22Rv1 (cell line): ENCODE results near the gene PREP.

Source experiments
- H3K27ac ChIP-seq: fragments of 450-650 bp; 2 replicates; pipeline ENCODE4 v1.5.1; 2017
- ZFX ChIP-seq: fragments of 450-650 bp; IDR thresholded peaks from 2 replicates; pipeline ENCODE4 v1.6.1; 2017; ENCODE audit warnings: antibody characterized with exemption, borderline replicate concordance
- TF ChIP-seq, protein P1 (sequence below): fragments of 450-650 bp; IDR thresholded peaks from 2 replicates; pipeline ENCODE4 v1.5.1; 2017; ENCODE audit warnings: mild to moderate bottlenecking

The PREP gene

DNA sequence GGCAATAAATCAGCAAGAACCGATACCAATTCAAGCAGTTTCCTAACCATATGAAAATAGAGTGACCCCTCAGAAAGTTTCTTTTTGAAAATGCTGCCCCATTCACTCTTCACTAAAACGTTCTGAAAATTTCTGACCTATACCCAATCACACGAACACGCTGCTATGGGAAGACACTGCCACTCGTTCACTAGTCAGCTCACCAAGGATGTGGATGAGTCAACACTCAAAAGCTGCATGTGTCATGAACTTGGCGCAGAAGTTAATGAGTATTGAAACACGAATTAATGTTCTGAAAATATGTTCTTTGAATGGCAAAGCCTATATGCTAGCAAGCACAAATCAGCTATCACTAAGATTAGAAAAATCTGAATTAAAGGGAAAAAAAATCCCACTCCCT, 84.2 kb downstream of the PREP start:
- TF ChIP-seq ZFX: no peak
- TF ChIP-seq, protein P1, sequence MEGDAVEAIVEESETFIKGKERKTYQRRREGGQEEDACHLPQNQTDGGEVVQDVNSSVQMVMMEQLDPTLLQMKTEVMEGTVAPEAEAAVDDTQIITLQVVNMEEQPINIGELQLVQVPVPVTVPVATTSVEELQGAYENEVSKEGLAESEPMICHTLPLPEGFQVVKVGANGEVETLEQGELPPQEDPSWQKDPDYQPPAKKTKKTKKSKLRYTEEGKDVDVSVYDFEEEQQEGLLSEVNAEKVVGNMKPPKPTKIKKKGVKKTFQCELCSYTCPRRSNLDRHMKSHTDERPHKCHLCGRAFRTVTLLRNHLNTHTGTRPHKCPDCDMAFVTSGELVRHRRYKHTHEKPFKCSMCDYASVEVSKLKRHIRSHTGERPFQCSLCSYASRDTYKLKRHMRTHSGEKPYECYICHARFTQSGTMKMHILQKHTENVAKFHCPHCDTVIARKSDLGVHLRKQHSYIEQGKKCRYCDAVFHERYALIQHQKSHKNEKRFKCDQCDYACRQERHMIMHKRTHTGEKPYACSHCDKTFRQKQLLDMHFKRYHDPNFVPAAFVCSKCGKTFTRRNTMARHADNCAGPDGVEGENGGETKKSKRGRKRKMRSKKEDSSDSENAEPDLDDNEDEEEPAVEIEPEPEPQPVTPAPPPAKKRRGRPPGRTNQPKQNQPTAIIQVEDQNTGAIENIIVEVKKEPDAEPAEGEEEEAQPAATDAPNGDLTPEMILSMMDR: no peak
- H3K27ac ChIP-seq: no peak overlapping the region

DNA sequence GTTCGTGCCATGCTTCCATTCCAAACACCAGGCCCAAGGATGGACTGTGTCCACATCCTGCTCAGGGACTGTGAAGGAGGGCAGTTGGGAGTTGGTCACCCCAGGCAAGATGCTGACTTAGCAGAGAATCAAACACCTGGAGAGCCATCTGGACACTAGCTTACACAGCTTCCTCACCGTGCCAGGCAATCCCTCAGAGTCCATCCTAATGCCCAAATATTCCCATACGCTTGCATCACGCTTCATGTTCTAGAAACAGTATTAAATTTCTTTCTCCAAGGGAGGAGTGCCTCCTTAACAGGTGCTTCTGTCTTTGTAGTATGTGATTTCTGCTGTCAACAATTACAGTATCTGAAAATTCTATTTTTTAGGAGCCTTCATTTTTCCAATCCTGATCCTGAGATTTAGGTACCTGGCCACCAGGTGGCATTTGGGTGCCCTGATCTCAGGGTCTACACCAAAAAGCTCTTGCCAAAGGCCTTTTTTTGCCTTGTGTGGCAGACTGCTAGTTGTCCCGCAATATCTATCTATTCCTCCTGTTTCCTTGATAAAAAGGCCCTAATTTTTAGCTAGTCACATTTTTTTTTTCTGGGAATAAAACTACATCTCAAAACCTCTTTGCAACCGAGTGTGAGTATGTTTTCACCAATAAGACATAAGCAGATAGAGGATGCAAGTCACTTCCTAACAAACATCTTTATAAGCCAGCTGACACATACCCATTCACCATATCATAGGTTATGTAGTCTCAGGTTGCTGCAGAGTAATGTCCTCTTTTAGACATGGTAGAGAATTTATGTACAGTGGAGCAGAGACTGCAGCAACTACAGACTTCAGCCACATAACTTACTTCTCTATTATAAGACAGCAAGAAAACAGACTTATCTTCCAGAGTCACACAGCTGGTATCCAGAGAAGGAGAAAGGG, 85.0 kb downstream of the PREP start:
- no peak overlapping the region for H3K27ac ChIP-seq
- TF ChIP-seq, protein P1: peak; percentile 73
- TF ChIP-seq ZFX: no peak

DNA sequence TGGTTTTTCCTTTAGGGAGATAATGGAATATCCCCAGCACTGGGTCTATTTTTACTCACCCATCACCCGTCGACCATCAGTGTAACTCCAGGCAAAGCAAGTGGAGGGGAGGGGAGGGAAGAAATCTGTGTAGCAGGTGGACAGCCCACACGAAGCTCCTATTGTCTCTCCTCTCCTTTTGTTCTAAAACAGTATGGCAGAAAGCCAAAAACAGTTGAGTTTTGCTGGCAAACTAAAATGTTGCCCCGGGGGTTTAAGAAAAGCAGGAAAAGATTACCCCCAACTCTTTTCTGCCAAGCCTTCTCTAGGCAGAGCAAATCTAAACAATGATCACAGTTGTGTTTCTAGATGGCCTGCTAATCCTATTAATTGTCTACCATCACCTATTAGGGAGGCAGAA, 89.7 kb downstream of the PREP start:
- H3K27ac ChIP-seq: no peak overlapping the region
- TF ChIP-seq, protein P1: no peak
- no peak for TF ChIP-seq ZFX

DNA sequence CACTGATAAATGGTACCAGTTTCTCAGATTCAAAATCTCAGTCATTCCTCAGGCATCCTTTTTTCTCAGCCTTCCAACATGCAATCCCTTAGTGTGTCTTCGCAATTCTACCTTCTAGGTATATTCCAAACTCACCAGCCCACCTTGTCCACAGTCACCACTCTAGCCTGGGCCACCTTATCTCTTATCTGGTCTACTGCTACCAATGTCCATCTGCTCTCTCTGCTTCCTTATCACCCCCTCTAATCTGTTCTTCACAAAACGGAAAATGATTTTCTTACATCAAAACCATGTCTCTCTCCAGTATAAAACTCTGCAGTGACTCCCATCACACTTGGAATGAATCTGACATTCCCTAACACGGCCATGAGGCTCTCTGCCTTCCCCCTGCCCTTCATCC, 91.9 kb downstream of the PREP start:
- no peak overlapping the region for H3K27ac ChIP-seq
- TF ChIP-seq ZFX: no peak
- TF ChIP-seq, protein P1: no peak

DNA sequence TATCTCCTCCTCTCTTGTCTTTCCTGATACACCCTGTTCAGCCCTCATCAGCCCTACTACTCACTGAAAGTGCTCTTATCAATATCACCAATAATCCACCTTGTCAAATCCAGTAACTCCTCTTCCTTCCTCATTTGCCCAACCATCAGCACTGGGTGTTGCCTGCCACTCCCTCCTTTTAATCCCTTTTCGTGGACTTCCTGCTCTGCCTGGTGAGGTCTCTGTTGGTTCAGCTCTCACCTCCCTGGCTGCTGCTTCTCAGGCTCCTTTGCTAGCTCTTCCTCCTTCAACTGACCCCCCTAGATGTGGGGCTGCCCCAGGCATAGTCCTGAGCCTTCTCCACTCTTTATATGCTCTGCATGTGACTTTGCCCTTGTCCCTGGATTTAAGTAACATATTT, 92.5 kb downstream of the PREP start:
- no peak for TF ChIP-seq ZFX
- TF ChIP-seq, protein P1: no peak
- no peak overlapping the region for H3K27ac ChIP-seq

DNA sequence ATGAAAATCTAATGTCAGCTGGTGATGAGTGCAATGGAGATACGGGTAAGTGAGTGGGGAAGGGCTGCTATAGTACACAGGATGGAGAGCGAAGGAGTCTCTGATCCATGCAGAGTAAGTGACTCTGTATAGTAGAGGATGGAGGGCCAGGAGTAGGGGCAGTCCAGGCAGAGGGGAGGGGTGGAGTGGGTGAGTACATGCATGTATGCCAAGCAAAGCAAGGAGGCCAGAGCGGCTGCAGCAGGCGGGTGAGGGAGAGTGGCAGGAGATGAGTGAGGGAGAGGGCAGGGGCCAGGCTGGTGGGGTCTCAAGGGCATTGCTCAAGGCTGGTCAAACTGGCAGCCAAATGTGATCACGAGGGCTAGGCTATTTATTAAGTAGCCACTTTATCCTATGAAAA, 94.0 kb downstream of the PREP start:
- TF ChIP-seq ZFX: no peak
- TF ChIP-seq, protein P1: no peak
- no peak overlapping the region for H3K27ac ChIP-seq

DNA sequence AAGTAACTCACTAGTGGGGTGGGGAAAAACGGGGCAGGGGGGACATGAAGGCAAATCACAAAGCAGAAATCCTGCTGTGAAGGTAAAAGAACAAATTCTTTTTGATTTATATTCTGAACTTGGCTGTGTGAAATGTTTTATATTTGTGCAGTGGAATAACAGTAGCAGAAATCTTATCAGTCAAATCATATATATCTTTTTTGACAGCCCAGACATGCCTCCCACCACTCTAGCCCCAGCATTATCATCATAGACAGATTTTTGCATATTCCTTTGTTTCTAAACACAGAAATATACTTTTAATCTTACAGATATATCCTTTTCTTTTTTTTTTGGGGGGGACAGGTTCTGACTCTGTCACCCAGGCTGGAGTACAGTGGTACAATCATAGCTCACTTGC, 97.4 kb downstream of the PREP start:
- no peak overlapping the region for H3K27ac ChIP-seq
- TF ChIP-seq, protein P1: no peak
- TF ChIP-seq ZFX: no peak
